GM19328 (cell line): ENCODE data around the gene BRSK1.

Source experiments
- ATAC-seq: cut with Tn5 transposase; IDR thresholded peaks from one replicate; pipeline ENCODE4 v1.9.1; 2021; ENCODE audit warnings: mild to moderate bottlenecking, moderate library complexity; ENCODE audit not compliant: unreplicated experiment

Gene BRSK1

DNA sequence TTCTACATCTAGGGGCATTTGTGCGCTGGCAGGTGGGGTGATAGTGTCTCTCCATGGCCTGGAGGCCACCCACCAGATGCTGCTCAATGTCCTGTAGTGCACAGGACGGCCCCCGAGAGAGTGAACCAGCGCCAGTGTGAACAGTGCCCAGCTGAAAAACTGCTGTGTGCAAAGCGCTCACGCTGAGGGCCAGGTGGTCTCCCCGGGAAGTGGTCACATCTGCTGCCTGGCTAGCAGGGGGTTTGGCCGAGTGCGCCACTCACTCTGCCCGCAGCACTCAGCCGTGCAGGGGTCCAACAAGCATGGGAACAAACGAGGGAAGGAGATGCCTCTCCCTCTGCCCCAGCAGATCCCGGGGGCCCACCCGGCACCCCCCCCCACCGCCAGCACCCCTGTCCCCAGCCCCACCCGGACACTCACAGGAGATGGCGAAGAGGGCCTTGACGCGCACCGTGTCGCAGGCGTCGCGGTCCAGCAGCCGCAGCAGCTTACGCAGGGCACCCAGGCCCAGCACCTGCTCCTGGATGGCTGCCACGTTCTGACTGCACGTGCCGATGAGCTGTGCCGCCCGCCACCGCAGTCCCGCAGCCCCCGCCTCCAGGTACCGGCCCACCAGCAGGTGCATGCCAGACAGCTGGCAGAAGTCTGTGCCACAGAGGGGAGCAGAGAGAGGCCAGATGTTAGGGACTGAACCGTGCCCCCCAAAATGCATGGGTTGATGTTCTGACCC, 9.7 kb upstream of the BRSK1 start:
- ATAC-seq = no peak

DNA sequence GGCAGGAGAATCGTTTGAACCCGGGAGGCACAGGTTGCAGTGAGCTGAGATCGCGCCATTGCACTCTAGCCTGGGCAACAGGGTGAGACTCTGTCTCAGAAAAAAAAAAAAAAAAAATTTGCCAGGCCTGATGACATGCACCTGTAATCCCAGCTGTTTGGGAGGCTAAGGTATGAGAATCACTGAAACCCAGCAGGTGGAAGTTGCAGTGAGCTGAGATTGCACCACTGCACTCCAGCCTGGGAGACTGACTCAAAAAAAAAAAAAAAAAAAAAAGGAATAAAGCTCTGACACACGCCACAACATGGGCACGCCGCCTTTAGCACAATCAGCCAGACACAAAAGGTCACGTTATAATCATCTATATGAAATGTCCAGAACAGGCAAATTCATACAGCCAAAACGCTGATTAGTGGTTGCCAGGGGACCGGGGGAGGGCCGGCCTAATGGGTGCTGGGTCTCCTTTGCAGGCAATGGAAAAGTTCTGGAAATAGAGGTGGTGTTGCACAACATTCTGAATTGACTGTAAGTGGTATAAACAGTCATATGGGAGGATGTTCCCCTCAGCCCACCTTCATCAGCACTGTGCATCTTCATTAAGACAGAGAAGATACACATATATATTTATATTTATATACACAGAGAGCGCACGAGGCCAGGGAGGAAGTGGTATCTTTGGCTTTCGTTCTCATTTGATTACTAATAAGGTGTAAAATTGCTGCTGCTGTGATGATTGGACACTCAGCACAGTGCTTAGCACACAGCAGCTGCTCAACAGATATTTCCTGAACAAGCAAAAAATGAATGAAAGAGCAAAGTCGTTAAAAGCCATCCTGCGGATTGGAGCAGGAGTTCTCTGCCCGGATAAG, 7.7 kb upstream of the BRSK1 start:
- ATAC-seq = peak; percentile 55

DNA sequence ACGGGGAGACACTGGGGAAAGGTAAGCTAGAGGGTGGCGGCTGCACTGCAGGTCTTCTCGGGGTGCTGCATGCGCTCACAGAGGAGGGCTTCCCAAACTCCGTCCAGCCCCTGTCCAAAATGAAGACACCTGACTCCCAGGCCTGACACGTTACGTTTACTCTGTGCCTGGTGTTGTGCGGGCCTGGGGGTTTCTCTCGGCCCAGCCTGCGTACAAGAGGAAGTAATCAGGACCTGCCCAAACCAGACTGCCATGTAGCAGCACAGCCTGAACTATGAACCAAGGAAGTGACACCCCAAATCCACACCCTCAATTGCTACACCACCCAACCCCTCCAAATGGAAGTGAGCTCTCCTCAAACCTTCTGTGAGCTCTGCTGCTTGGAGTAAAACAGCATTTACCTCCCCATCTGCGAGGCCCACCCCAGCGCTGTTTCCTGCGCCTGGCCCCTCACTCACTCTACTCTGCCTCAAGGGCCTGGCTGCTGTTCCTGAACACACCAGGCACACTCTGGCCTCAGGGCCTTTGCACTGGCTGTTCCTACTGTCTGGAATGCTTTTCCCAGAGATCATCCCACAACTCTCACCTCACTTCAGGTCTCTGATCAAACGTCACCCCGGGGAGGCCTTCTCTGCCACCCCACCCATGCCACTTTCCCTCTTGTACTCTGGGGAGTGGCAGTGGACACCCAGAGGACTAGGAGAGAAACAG, 6.9 kb upstream of the BRSK1 start:
- no peak for ATAC-seq

DNA sequence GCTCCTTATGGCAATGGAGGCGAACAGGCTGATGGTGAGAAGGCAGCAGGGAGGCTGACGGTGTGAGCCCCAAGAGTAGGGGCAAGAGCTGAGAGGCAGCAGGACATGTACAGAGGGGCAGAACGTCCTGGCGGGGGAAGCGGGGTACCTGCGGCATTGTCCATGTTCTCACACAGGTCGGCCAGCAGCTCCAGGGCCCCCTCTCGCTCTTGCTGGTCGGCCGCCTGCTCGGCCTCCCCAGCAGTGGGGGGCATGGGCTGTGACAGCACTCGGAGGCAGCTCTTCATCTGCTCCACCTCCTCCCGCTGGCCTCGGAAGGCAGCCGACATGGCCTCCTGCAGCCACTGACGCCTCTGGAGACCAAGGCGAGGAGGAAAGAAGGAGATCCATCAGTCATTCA, 6.3 kb upstream of the BRSK1 start:
- ATAC-seq = no peak

DNA sequence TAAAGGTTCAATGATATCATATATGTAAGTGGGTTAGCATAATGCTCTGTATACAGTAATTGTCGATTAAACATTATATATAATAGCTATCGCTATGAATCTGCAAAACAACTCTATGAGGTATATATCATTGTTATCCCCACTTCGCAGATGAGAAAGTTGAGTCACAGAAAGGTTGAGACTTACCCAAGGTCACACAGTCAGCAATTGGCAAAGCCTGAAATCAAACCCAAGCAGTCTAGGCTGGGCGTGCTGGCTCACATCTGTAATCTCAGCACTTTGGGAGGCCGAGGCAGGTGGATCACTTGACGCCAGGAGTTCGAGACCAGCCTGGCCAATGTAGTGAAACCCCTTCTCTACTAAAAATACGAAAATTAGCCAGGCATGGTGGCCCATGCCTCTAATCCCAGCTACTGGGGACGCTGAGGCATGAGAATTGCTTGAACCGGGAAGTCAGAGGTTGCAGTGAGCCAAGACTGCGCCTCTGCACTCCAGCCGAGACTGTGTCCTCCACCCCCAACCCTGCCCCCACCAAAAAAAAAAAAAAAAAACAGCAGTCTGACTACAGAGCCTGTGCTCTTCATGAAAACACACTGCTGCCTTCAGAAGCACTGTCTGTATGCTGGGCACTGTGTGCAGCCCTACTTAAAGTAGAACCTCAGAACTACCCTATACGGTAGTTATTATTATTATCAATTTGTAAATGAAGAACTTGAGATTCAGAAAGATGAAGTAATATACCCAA, 5.2 kb upstream of the BRSK1 start:
- no peak for ATAC-seq

DNA sequence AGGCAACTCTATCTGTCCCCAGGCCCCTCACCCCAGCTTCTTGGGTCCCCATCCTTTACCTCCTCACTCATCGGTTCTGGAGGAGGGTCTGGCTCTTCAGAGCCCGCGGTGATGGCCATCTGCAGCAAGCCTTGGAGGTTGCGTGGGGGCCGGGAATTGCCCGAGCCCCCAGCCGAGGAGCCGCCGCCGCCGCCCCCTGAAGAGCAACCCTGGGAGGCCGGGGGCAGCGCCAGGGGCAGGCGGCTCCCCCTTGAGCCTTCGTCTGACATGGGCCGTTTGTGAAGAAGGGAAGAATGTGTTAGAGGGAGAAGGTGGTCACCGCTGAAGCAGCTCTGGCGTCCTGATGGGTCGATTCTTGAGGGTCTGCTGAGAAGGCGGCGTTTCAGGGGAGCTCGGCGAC, 4.5 kb upstream of the BRSK1 start:
- ATAC-seq = no peak

DNA sequence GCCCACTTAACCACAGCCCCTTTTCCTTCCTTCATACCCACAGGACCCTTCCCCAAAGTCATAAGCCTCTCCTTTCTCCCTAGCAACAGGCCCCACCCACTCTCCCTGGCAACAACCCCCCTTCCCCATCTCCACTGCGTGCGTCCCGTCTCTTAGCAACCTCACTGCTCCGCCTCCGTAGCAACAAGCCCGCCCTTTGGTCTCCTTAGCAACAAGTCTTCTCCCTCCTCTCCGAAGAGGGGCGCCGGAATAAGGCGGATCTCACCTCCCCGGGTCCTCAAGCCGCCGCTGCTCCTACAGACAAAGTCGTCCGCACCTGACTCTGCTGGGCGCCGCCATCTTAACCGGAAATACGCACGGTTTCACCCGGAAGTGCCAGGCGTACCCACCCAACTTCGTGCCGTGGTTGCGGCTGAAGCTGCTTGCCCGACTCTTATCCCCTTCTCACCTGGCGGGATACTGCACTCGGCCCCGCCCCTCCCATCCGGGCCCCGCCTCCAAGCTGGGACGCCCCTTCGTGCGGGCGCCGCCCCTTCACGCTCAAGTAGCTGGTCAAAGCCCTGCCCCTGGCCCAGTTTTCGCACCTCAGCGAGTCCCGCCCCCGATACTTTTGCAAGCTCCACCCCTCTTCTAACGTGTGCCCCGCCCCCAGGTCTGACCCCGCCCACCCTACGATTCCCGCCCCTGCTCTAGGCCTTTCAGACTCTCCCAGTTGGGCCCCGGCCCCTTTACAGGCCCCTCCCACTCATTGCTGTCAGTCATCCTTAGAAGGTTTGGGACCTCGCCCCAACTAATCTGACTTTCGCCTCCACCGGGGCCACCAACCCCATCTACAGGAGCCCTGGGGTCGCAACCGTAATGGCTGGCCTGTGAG, 3.8 kb upstream of the BRSK1 start, which contains the start of gene HSPBP1:
HSPBP1 (minus strand) TSS at position 341 of the 874 bp plus-strand sequence. CDS start 502 bp downstream, outside the sequence.
- peak; percentile 53 for ATAC-seq

DNA sequence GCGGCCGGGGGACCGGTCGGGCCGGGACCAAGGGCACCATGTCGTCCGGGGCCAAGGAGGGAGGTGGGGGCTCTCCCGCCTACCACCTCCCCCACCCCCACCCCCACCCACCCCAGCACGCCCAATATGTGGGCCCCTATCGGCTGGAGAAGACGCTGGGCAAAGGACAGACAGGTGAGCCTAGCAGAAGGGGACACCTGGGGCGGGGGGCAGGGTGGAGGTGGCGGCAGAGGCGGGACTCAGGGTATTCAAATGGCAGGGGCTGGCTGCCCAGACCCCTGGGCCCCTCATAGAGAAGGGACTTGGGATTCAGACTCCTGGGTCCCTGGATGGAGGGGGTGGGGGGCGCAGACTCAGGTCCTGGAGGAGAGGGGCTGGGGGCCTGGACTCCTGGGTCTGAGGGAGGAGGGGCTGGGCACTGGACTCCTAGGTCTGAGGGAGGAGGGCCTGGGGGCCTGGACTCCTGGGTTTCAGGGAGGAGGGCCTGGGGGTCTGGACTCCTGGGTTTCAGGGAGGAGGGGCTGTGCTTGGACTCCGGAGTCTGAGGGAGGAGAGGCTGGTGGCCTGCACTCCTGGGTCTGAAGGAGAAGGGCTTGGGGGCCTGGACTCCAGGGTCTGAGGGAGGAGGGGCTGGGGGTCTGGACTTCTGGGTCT, 735 bp downstream of the BRSK1 start:
- ATAC-seq = no peak

DNA sequence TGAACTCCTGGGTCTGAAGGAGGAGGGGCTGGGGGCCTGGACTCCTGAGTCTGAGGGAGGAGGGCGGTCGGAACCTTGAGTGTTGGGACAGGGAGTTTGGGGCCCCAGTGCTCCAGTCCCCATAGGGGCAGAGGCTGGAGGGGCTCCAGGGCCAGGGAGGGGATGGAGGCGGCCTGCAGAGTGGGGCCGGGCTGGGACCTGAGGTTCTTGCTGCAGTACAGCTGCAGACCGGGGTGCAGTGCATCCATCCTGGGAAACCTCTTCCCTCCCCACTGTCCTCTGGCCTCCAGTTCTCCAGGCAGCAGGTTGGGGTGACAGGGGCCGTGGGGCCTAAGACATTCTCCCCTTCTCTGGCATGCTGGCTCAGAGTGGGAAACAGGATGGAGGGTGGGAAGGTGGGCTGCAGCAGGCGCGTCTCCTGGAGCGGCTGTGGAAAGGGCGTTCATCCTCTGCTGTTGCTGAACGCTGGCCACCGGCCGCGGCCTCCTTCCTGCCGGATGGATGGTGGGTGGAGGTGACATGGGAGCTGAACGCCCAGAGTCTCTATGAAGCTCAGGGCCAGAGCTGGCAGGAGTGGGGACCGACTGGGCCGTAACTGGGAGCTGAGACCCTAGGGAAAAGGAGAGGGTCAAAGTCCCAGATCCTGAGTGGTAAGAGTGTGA, 1.6 kb downstream of the BRSK1 start:
- ATAC-seq = no peak

DNA sequence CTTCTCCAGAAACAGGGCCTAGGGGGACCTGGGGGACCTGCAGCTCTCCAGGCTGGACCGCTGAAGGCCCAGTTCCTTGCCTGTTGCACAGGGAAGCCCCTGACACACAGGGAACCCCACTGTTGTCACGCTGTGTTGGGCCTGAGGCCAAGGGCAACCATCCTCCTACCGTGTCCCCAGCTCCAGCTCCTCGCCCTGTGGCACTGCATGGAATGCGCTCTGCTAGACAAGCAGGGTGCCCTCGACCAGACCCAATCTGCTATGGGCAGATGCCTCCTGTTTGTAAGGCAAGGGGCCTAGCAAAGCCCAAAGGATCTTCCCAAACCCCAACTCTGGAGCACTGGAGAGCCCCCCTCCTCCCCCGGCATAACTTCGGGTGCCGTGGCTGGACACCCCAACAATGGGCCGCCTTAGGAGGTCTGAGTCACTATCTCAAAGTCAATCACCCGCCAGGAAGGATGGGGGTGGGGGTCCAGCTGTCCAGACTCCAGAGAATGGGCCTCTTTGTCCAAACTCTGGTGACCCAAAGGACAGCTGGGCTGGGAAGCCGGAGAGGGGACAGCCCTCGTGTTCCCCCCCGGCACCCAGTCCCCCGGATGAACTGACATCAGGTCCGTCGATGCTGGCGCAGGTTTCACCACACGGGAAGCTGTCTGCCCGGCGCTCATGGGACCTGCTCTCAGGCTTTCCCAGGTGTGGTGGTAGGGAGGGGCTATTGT, 3.7 kb downstream of the BRSK1 start:
- ATAC-seq = no peak

DNA sequence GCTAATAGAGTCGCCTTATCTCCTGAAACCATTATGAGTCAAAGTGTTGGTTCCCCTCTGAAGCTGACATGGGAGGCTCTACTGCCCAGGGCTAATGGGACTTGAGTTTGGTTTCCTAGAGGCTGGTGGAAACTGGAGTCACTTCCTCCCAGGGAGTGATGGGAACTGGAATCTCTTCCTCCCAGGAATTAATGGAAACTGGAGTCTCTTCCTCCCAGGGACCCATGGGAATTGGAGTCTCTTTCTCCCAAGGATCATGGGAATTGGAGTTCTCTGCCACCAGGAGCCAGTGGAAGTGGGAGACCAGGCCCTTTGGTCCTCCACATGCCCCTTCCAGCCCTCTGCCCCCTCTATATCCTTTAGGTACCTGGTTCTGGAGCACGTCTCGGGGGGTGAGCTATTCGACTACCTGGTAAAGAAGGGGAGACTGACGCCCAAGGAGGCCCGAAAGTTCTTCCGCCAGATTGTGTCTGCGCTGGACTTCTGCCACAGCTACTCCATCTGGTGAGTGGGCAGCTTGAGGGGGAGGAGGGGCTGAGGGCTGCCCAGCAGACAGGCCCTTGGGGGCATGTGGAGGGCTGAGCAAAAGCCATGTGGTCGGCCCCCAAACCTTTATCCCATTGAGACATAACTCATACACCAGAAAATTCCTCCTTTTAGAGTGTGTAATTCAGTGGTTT, 5.5 kb downstream of the BRSK1 start:
- ATAC-seq = no peak

DNA sequence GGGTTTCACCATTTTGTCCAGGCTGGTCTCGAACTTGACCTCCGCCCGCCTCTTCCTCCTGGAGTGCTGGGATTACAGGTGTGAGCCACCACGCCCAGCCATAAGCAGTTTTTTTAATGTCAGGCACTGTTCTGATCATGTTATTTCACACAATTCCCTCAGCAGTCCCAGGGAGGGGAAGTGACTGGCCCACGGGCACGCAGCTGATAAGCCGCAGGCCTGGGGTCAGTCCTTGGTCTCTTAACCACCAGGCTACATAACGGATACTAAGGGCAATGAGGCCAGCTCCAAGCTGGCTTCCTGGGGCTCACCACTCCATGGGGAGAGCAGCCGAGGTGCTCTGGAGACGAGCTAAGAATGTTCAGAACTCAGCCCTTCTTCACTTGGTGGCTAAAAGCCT, 13.5 kb downstream of the BRSK1 start:
- ATAC-seq = no peak

DNA sequence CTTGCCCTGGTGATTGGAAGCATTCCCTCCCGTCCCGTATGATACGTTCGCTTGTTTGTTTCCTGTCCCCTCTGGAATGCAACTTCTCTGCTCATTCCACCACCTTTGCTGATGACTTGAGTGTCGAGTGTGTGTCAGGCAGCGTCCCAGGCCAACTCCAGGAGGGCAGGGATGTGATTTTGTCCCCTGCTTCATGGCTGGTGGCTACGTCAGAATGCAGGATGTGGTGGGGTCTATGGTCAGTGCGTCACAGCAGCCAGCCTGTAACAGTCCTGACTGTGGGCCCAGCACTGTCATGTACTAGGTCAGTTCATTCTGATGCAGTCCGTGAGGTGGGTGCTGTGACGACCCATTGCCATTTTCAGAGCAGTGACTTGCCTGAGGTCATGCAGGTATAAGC, 16.2 kb downstream of the BRSK1 start:
- ATAC-seq = no peak

DNA sequence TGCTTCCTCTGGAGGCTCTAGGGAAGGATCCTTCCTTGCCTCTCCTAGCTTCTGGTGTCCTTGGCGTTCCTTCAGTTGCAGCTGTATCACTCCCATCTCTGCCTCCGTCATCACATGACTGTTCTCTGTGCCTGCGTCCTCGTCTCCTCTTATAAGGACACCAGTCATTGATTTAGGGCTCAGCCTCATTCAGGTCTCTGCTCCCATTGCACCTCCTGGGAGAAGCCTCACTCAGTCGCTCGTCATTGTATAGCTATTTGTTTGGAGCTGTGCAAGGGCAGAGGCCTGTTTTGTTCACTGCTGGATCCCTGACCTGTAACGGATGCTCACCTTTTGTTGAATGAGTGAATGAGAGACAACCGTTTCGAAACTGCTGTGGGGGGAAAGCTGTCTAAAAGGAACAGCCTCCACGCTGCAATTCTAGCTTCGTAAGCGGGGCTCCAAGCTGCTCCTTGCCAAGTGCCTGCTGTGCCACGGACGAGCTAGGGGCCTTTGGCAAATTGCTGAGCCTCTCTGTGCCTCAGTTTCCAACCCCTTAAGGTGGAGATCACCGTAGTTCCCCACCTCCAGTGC, 17.2 kb downstream of the BRSK1 start:
- no peak for ATAC-seq

DNA sequence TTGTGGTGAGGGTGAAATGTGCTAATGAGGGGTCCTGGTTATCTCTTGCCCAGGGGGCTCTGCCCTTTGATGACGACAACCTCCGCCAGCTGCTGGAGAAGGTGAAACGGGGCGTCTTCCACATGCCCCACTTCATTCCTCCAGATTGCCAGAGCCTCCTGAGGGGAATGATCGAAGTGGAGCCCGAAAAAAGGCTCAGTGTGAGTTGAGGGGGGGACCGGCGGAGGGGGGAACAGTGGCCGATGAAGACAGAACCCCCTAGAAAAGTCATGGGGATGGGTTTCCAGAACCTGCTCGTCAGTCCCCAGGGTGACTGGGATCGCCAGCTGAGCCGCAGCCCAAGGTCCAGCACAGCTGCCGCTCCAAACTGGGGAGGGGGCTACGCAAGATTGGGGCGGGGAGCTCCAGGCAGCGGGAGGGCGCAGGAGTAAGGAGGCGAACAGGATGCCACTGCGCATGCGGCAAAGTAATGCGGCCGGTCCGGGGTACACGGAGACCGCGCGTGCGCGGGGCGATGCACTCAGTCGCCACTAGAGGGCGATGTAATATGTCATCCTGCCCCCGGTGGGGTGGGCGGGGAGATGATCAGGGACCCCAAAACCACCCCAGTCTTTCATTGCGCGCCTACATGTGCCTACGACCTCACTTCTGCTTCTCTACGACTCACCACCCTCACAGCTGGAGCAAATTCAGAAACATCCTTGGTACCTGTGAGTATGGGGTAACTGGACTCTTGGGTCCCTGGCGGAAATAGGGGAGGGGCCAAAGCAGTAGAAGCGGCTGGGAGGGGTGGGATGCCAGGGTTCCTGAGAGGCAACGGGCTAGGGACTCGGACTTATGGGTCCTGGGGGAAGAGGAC, 17.9 kb downstream of the BRSK1 start:
- no peak for ATAC-seq

DNA sequence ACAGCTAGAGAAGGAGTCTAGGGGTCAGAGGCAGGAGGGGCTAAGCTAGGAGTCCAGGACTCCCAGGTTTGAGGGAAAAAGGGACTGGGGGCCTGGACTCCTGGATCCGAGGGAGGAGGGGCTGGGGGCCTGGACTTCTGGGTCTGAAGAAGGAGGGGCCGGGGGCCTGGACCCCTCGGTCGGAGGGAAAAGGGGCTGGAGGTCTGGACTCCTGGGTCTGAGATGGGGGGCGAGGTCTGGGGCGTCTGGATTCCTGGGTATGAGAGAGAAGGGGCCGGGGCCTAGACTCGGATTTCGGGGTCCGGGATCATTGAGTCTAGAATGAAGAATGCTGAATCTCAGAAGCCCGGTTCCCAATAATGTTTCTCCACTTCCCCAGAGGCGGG, 18.5 kb downstream of the BRSK1 start:
- ATAC-seq = no peak
